Lung (tissue), 12 donors: ENCODE results near the gene S100A13. TPM values are rescaled to one million over a fixed set of nuclear protein-coding genes. Genes with fewer than 3 reads are reported as not detected.
A peak's percentile ranks its signal among the peaks of the same experiment; 100 is the strongest.

Experiments used
- ATAC-seq: fragments of 200-7000 bp; cut with Tn5 transposase; one replicate; pipeline ENCODE4 v1.9.1; 2020; ENCODE audit warnings: moderate number of reproducible peaks; ENCODE audit not compliant: insufficient read depth, low FRiP score
- DNase-seq, 3 donors: peaks; one replicate each; pipeline ENCODE4 v3.0.0-alpha.2; 2013 to 2017
- H3K27ac ChIP-seq, 2 donors: one replicate each; pipeline ENCODE4 v1.5.1; 2013; ENCODE audit warnings: mild to moderate bottlenecking in 2 of 2, moderate library complexity in 2 of 2, control low read depth in 1 of 2, inconsistent platforms in 1 of 2, low read depth in 1 of 2, low read length in 1 of 2
- H3K27me3 ChIP-seq, 3 donors: one replicate each; pipeline ENCODE4 v1.5.1; 2013; ENCODE audit warnings: low read length in 2 of 3; ENCODE audit not compliant: control insufficient read depth in 3 of 3, insufficient read depth in 3 of 3
- H3K36me3 ChIP-seq, 4 donors: one replicate each; pipeline ENCODE4 v1.5.1; 2013; ENCODE audit warnings: low read length in 4 of 4, mild to moderate bottlenecking in 1 of 4, moderate library complexity in 1 of 4; ENCODE audit not compliant: control insufficient read depth in 4 of 4, insufficient read depth in 4 of 4
- H3K4me1 ChIP-seq, 5 donors: one replicate each; pipeline ENCODE4 v1.5.1; 2013; ENCODE audit warnings: low read length in 5 of 5, mild to moderate bottlenecking in 2 of 5, moderate library complexity in 1 of 5; ENCODE audit not compliant: control insufficient read depth in 5 of 5, insufficient read depth in 5 of 5
- H3K4me3 ChIP-seq: one replicate; pipeline ENCODE4 v1.5.1; 2013; ENCODE audit warnings: mild to moderate bottlenecking, control low read depth, moderate library complexity
- H3K9ac ChIP-seq, 2 donors: one replicate each; pipeline ENCODE4 v1.5.1; 2013; ENCODE audit warnings: low read length in 2 of 2, control low read depth in 1 of 2; ENCODE audit not compliant: insufficient read depth in 1 of 2
- H3K9me3 ChIP-seq, 4 donors: one replicate each; pipeline ENCODE4 v1.5.1; 2013; ENCODE audit warnings: low read length in 3 of 4, mild to moderate bottlenecking in 1 of 4, moderate library complexity in 1 of 4; ENCODE audit not compliant: control insufficient read depth in 4 of 4, insufficient read depth in 3 of 4
- CTCF ChIP-seq: IDR thresholded peaks from 2 replicates; pipeline ENCODE4 v1.5.1; 2012; ENCODE audit warnings: mild to moderate bottlenecking; ENCODE audit errors: control extremely low read depth, extremely low read depth
- WGBS, 2 donors: extraction: QIAGEN DNeasy Blood & Tissue Kit; methylation state at CpG; one replicate each; pipeline ENCODE4 v1.1.7; 2013; 5-methylcytosine and 5-hydroxymethylcytosine counted together
- polyA plus RNA-seq, 2 donors: library from polyadenylated mRNA; stranded (reverse); fragments of 200-250 nt; gene quantifications; one replicate each; pipeline ENCODE4 v1.2.1, GENCODE V29; 2013
- total RNA-seq, 2 donors: library from RNA; depleted of rRNA in 1 of 2; stranded (reverse); fragments of >200 nt in 1 of 2; gene quantifications; one replicate each; pipeline ENCODE4 v1.2.1, GENCODE V29; 2014 to 2021
- donor health status: control.
- donor health status: control.
- donor health status: Bipolar disorder and iron deficiency.
- donor health status: healthy.
- donor health status: DM: yes; HTN: yes; CAD: no.

S100A13 gene
- total and polyA plus RNA-seq, 4 donors: 36.2 to 168 (median 86.5) TPM

GRCh38 chr1:153647346-153647714, 20.0 kb upstream of the S100A13 start:
- no peaks in the 10 kb centered on the region for H3K9me3 ChIP-seq
- H3K9ac ChIP-seq: no peak overlapping the region
- 69 to 73% methylated on average over 2 of the region's 2 CpGs for WGBS, 2 donors
- ATAC-seq (no peak), DNase-seq (peak in 1 of 3 donors; percentile 23)
- H3K4me3 ChIP-seq: no peak overlapping the region
- H3K4me1 ChIP-seq: peaks cover 0 to 5% (median 0%) of the 10 kb centered on the region in 5 donors
- H3K27me3 ChIP-seq: no peaks in the 10 kb centered on the region
- TF ChIP-seq CTCF: no peak
- peak overlapping the region in 1 of 2 donors; percentile 13 for H3K27ac ChIP-seq
- peaks cover 22 to 33% (median 23%) of the 10 kb centered on the region in 4 donors for H3K36me3 ChIP-seq

- H3K9me3 ChIP-seq: no peaks in the 10 kb centered on the region
- WGBS, 2 donors: 51 to 75% methylated on average over 5 of the region's 5 CpGs
- DNase-seq (no peak), ATAC-seq (no peak)
- H3K4me3 ChIP-seq: no peak overlapping the region
- no peaks in the 10 kb centered on the region for H3K27me3 ChIP-seq
- no peak for TF ChIP-seq CTCF
- H3K9ac ChIP-seq: no peak overlapping the region
- peaks cover 25 to 38% (median 28%) of the 10 kb centered on the region in 4 donors for H3K36me3 ChIP-seq
- H3K4me1 ChIP-seq: peaks cover 0 to 5% (median 0%) of the 10 kb centered on the region in 5 donors
- H3K27ac ChIP-seq: peak overlapping the region in 1 of 2 donors; percentile 38
Observed at GRCh38 chr1:153646672-153647345, 19.5 kb upstream of the S100A13 start.

- H3K4me3 ChIP-seq: no peak overlapping the region
- DNase-seq (no peak), ATAC-seq (no peak)
- no peaks in the 10 kb centered on the region for H3K9me3 ChIP-seq
- H3K27ac ChIP-seq: no peak overlapping the region
- peaks cover 37 to 54% (median 44%) of the 10 kb centered on the region in 4 donors for H3K36me3 ChIP-seq
- H3K27me3 ChIP-seq: no peaks in the 10 kb centered on the region
- H3K9ac ChIP-seq: no peak overlapping the region
- peaks cover 0 to 9% (median 0%) of the 10 kb centered on the region in 5 donors for H3K4me1 ChIP-seq
- no peak for TF ChIP-seq CTCF
Observed at GRCh38 chr1:153643816-153644215, 16.5 kb upstream of the S100A13 start.
